Type B pancreatic cell (in vitro differentiated cells): ENCODE data around the gene GCC1. TPM values are rescaled to one million over a fixed set of nuclear protein-coding genes. Genes with fewer than 3 reads are reported as not detected.

ENCODE experiments used
- DNase-seq: peaks from one replicate; pipeline ENCODE4 v3.0.0; 2021; ENCODE audit warnings: mixed read lengths; ENCODE audit not compliant: unreplicated experiment; ENCODE audit errors: extremely low spot score
- H3K27ac Mint-ChIP-seq: 2 replicates; pipeline ENCODE4 v1.8.0; 2021; ENCODE audit warnings: mild to moderate bottlenecking, mixed read lengths
- H3K27me3 Mint-ChIP-seq: 2 replicates; pipeline ENCODE4 v1.8.0; 2021; ENCODE audit warnings: mixed read lengths
- H3K36me3 Mint-ChIP-seq: 2 replicates; pipeline ENCODE4 v1.8.0; 2021; ENCODE audit warnings: mixed read lengths
- H3K4me1 Mint-ChIP-seq: one replicate; pipeline ENCODE4 v1.8.0; 2021; ENCODE audit warnings: mixed read lengths; ENCODE audit not compliant: unreplicated experiment
- H3K4me3 Mint-ChIP-seq: 2 replicates; pipeline ENCODE4 v1.8.0; 2021; ENCODE audit warnings: mild to moderate bottlenecking, mixed read lengths
- H3K9me3 Mint-ChIP-seq: 2 replicates; pipeline ENCODE4 v1.8.0; 2021; ENCODE audit warnings: mixed read lengths
- CTCF ChIP-seq: fragments of 200-600 bp; sonication (generic); conservative IDR thresholded peaks from 2 replicates; pipeline ENCODE4 v1.5.0; 2021; ENCODE audit warnings: antibody characterized with exemption, mild to moderate bottlenecking
- total RNA-seq: library from RNA; stranded (reverse); gene quantifications from 2 replicates; pipeline ENCODE4 v1.2.1, GENCODE V29; 2021; ENCODE audit warnings: low replicate concordance

The GCC1 gene
- total RNA-seq, 1 donor from 2014 or later: 15.6 TPM

- H3K4me3 Mint-ChIP-seq: peak overlapping the region; percentile 64
- no peak for TF ChIP-seq CTCF
- H3K36me3 Mint-ChIP-seq: no peaks in the 10 kb centered on the region
- no peak for DNase-seq
- no peak overlapping the region for H3K27ac Mint-ChIP-seq
- H3K9me3 Mint-ChIP-seq: no peaks in the 10 kb centered on the region
- peaks cover 7% of the 10 kb centered on the region for H3K4me1 Mint-ChIP-seq
- H3K27me3 Mint-ChIP-seq: peaks cover 88% of the 10 kb centered on the region
These were observed 35.2 kb upstream of the GCC1 start for GRCh38 chr7:127620406-127621233.

- Mint-ChIP-seq H3K36me3 (no peaks in the 10 kb centered on the region), H3K9me3 (no peaks in the 10 kb centered on the region), H3K27me3 (peaks cover 93% of the 10 kb centered on the region), H3K4me3 (peak overlapping the region; percentile 64), H3K4me1 (peaks cover 7% of the 10 kb centered on the region), H3K27ac (no peak overlapping the region)
- no peak for DNase-seq
- TF ChIP-seq CTCF: no peak
These were observed 34.4 kb upstream of the GCC1 start for GRCh38 chr7:127619681-127620405.

- TF ChIP-seq CTCF: no peak
- Mint-ChIP-seq H3K4me1 (peaks cover 7% of the 10 kb centered on the region), H3K9me3 (no peaks in the 10 kb centered on the region), H3K27me3 (peaks cover 92% of the 10 kb centered on the region), H3K27ac (no peak overlapping the region), H3K4me3 (no peak overlapping the region), H3K36me3 (no peaks in the 10 kb centered on the region)
- no peak for DNase-seq
These were observed 33.4 kb upstream of the GCC1 start for GRCh38 chr7:127618775-127619174.

- TF ChIP-seq CTCF: no peak
- peak within 1 kb of the TSS; percentile 5 for H3K4me3 Mint-ChIP-seq
- peaks cover 7% of the 10 kb centered on the region for H3K4me1 Mint-ChIP-seq
- no peaks in the 10 kb centered on the region for H3K36me3 Mint-ChIP-seq
- peaks cover 94% of the 10 kb centered on the region for H3K27me3 Mint-ChIP-seq
- DNase-seq: no peak
- H3K27ac Mint-ChIP-seq: no peak within 1 kb of the TSS
- H3K9me3 Mint-ChIP-seq: no peaks in the 10 kb centered on the region
These were observed 32.6 kb upstream of the GCC1 start, which contains the start of gene PAX4 for GRCh38 chr7:127618042-127618441. PAX4 (minus strand) TSS chr7:127618142; CDS start chr7:127615928, 2,214 bp downstream.

- Mint-ChIP-seq H3K4me1 (peaks cover 7% of the 10 kb centered on the region), H3K4me3 (peak overlapping the region; percentile 20), H3K27ac (no peak overlapping the region), H3K9me3 (peaks cover 4% of the 10 kb centered on the region), H3K36me3 (no peaks in the 10 kb centered on the region), H3K27me3 (peaks cover 93% of the 10 kb centered on the region)
- no peak for DNase-seq
- TF ChIP-seq CTCF: no peak
These were observed 31.3 kb upstream of the GCC1 start for GRCh38 chr7:127616724-127617123.
